MV-4-11 (cell line): Measurements from ENCODE around the gene PTPRT.
"Not testable (repeated sequence)": the region's sequence is repeated elsewhere in the genome, so short reads cannot be mapped to it uniquely, and the experiment has no call there.

Source experiments
- DNase-seq: peaks from one replicate; lab custom pipeline; 2025; lab: John Stamatoyannopoulos, UW

PTPRT gene

GRCh38 chr20:42281801-42282200, 907.9 kb downstream of the PTPRT start:
- DNase-seq: no peak

DNA sequence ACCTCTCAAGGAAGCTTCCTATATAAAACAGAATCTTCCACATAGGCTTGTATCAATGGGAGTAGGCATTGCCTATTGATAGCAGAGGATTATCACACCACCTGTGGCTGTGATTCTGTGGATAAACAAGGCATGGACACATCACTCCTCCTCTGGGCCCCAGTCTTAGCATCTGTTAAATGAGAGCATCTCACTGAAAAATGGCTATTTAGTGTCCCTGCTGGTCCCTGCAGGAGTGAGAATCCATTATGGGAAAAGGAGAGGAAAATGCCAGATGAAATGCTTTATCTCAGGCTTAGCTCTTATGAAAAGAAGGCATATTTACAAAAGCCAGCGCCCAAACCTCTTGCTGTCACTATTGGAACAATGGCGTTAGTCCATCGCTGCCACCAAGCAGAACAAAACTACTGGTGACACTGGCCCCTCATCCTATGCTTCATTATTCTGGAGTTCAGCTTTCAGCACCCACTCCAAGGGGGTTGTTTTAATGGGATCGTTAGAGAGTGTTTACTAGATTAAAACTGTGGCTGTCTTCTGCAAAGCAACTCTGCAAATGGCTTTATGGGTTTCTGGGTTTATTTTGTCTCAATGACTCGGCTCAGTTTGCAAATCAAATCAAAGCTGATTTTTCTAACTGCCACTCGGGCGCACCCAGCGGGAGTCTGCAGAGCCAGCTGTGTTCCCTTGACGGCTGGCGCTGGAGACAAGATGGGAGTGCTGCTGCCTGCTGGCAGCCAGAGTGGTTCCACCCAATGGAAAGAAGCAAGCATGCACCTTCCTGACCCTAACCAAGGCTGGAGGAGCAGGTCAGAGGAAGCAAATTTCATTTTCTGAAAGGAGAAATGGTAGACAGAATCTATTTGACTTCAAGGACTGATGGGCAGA, 912.7 kb downstream of the PTPRT start:
- DNase-seq: no peak

- DNase-seq: no peak
These were observed 914.7 kb downstream of the PTPRT start for GRCh38 chr20:42274986-42275385.

DNA sequence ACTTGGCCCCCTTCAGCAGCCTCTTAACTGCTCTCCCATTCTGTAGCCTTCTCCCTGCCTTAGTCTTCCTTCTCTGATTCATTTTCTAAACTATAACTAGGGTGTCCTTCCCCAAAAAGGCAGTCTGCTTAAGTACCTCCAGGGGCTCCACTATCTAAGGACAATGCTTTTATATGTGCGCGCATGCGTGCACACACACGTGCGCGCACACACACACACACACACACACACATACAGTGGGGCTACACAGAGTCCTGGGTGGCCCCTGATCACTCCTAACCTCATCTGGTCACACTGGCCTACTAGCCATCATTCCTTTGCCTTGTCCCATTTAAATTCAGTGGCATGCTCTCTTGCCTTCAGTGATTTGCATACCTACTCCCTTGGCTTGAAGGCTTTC, 917.2 kb downstream of the PTPRT start:
- DNase-seq: no peak

DNA sequence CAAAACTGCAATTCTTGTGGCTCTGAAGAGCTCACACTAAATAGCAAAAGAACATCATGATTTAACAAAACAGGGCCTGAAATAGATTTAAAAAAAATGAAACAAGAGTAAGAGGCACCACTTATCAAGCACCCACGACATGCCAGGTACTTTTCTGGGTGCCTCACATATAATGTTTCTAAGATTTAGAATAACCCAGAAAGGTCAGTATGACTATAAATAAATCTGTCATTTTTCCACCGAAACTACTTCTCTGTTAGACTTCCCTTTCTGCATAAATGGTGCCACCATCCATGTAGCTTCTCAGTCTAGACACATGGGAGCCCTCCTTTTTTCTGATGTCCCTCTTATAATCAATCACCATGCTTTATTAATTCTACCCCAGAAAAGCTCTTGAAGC, 919.2 kb downstream of the PTPRT start:
- peak; percentile 31 for DNase-seq

- no peak for DNase-seq
These were observed 921.8 kb downstream of the PTPRT start for GRCh38 chr20:42267793-42268384.

- no peak for DNase-seq
These were observed 927.9 kb downstream of the PTPRT start for GRCh38 chr20:42261766-42262270.

GRCh38 chr20:42260184-42260583, 929.5 kb downstream of the PTPRT start:
- DNase-seq: no peak

DNA sequence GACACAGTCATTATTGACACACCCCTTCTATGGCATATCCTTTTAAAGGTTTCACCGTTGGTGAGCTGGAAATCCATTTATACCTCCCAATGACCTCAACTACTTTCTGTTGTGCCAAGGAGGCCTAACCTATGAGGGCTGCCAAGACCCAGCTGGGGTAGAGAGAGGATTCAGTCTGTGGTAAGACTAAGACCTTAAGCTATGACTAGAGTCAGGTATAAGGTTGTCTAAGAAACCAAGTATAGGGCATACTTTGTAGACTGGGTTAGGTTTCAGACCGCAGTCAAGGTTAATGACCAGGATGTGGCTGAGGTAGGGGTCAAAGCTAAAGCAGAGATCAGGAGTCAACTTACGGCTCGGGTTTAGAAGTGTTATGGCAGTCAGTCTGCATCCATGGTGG, 930.3 kb downstream of the PTPRT start:
- no peak for DNase-seq

DNA sequence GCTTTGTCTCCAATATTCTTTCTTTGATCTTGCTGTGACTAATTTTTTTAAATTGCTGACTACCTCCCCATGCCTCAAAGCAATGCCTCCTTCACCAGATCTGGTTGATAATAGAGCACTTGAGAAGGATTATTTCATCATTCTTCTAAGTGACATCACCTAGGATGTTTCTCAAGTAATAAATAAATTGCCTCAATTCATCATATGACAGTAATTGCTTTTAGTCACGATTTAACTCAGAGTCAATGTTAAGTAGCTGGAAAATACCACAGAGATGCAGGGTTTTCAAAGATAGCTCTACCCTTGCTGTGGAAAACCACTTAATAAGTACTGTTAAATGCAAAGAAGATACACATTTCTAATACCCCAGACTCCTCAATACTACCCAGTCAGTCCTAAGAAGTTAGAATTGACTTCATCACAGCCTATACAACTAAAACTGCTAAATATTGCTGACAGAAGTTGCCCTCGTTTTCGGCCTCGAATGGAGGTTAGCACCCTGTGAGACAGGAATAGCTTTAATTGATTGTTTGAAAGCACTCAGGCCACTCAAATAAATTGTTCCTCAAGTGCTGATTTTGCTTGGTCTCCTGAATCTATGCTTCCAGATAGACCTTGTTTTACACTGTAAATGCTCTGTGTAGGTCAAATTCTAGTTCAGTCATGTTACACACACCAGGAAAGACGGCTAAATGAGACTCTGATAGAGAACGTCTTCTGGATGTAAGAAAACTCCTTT, 931.0 kb downstream of the PTPRT start:
- DNase-seq: no peak

GRCh38 chr20:42255821-42256220, 933.9 kb downstream of the PTPRT start:
- no peak for DNase-seq

- no peak for DNase-seq
These were observed 935.0 kb downstream of the PTPRT start for GRCh38 chr20:42254673-42255072.

DNA sequence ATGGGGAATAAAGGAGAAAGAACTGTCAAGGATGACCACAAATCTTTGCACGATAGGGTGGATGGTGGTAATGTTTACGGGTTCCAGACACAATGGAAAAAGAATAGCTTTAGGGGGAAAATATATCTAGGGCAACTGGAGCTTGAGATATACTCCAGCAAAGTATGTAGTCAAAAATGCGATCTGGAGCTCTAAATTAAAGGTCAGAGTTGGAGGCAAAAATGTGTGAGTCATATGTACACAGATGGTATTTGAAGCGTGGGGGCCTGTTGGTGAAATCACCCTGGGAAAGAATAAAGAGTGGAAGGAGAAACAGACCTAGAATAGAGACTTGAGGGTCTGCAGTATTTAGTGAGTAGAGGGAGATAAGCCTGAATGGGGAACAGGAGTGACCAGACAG, 937.6 kb downstream of the PTPRT start:
- no peak for DNase-seq

DNA sequence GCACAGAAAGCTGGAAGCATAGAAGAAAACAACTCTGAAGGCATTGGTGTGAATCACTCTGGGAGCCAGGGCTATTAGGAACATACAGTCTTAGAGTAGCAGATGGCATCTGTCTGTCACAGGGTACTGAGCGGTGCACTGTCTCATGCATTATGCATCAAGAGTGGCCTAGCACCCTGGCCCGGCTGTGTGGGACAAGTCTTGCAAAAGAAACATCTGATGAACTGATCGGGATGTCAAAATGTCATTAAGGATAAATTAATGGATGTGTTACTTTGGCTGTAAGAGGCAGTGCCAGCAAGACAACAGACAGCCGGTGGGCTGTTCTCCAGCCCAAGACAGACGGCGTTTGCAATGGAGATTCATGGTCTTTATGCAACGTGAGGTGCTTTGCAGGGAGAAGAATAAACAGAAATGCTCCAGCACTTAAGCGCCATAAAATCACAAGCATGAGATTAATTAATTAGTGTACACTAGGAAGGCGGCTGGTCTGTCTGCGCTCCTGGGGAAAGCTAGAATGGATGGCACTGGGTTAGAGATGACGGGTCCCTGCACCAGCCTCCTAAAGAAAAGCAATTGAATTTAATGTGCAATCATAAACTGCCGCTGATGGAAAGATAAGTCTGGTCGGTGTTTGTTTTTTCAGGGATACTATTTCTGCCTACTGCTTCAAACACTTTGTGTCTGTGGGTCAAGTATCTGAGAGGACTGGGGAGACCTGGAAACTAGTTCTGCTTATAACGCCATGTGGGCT, 970.9 kb downstream of the PTPRT start:
- DNase-seq: no peak

GRCh38 chr20:42214074-42214473, 975.6 kb downstream of the PTPRT start:
- no peak for DNase-seq

DNA sequence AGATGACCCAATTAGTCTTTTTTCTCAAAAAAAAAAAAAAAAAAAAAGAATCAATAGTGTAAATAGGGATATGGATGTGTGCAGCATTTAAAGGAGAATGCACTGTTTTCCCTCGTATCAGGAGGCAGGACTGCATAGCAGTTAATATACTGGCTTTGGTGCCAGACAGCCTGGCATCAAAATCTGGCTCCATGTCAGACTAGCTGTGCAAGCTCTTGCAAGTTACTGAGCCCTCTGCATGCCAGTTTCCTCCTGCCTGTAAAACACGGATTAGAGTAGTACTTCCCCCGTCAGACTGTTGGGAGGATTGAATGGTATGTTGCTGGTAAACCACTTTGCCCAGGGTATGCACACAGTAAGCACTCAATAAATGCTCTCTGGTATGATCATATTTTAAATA, 977.3 kb downstream of the PTPRT start:
- DNase-seq: no peak

DNA sequence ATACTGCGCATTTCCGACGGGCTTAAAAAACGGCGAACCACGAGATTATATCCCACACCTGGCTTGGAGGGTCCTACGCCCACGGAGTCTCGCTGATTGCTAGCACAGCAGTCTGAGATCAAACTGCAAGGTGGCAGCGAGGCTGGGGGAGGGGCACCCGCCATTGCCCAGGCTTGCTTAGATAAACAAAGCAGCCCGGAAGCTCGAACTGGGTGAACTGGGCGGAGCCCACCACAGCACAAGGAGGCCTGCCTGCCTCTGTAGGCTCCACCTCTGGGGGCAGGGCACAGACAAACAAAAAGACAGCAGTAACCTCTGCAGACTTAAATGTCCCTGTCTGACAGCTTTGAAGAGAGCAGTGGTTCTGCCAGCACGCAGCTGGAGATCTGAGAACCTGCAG, 983.1 kb downstream of the PTPRT start:
- not testable (repeated sequence) for DNase-seq

DNA sequence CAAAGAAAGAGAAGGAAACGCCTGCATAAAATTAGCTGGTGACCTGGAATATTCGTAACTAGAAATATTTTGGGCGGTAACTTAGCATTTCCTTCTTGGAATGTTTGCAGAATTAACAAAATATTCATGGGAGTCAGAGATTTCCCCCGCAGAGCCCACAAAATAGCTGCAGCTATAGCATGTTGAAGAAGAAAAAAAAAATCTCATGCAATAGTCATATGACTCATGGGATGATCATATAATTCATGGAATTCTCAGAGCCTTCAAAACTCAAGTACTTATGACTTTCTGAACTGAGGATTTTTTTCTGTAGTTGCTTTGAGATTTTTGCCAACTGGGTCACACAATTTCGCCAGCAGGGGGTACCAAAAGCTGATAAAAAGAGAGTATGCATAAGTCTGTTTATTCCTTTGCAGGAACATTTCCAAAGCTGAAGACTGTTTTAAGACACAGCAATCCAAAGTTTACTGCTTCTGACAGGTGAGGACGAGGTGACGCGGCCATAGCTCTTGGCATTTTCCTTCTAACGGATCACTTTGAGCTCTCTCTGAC, 985.5 kb downstream of the PTPRT start:
- no peak for DNase-seq

GRCh38 chr20:42197599-42197998, 992.1 kb downstream of the PTPRT start:
- no peak for DNase-seq

- no peak for DNase-seq
These were observed 996.6 kb downstream of the PTPRT start for GRCh38 chr20:42193119-42193518.

DNA sequence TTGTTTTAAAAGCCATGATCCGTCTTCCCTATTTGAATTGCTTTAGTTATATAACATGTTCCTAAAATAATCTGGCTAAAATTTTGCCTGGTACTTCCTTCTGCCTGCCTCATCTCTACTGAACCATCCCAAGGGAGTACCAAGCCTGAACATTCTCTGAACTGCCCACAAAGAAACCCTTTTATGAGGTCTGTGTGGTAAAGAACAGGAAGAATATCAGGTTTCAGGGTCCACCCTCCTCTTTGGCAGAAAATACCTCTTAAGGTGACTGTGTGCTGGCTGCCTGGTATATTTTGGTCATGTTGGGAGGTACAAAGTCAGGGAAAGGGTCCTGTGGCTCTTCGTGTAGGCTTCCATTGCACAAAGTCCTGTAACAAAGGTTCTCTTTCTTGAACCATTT, 997.4 kb downstream of the PTPRT start:
- no peak for DNase-seq
